ENCODE measurements around the gene IZUMO1.

IZUMO1 gene

DNA sequence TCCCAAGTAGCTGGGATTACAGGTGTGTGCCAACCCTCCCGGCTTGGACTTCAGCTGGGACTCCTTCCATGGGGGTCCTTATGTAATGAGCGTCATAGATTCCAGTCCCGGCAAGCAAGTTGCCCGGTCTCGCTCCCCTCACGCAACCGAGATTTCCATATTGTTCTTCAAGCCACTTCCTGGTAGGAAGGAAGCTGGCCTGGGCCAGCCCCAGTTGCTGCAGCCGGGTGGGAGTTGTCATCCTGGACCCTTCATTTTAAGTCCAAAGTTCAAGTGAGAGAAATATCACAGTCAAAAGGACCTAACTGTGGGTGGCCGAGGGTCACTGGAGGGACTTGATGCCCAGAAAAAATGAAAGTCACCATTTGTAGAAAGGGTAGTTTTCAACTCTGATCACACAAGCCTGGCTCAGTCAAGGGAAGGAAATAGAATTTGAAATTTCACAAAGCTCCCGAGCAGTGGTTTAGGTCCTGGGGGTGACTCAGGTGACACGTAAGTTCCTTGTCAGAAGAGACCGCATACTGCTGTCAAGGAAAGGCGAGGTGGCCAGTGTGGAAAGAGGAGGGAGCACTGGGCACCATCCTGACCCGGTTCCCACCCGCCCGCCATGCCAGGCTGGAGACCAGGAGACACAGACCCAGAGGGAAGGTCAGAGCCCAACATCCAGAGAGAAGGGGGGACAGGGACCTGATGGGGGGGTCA, 13.9 kb upstream of the IZUMO1 start:
- H3K36me3 ChIP-seq (ENCODE audit: control insufficient read depth, insufficient read depth, low read length), result no peaks in the 10 kb centered on the region
- no peak for TF ChIP-seq CTCF (IDR thresholded peaks at IDR 0.05; ENCODE audit: insufficient read depth, low read length, poor library complexity, severe bottlenecking)
- H3K27me3 ChIP-seq (replicated peaks; ENCODE audit: control insufficient read depth, insufficient read depth, low read length), result no peaks in the 10 kb centered on the region
- H3K4me3 ChIP-seq (replicated peaks; ENCODE audit: low read depth, low read length), result no peak overlapping the region
- no peak for DNase-seq (ENCODE audit: extremely low read depth, insufficient read length)

- no peak for DNase-seq (ENCODE audit: extremely low read depth, insufficient read length)
- TF ChIP-seq CTCF (IDR thresholded peaks at IDR 0.05; ENCODE audit: insufficient read depth, low read length, poor library complexity, severe bottlenecking), result no peak
- Histone ChIP-seq H3K4me3 (replicated peaks; ENCODE audit: low read depth, low read length) (no peak overlapping the region), H3K36me3 (ENCODE audit: control insufficient read depth, insufficient read depth, low read length) (no peaks in the 10 kb centered on the region), H3K27me3 (replicated peaks; ENCODE audit: control insufficient read depth, insufficient read depth, low read length) (no peaks in the 10 kb centered on the region; the same call in 1 of the 2 replicates)
Measured at GRCh38 chr19:48757741-48758144, 11.0 kb upstream of the IZUMO1 start.

GRCh38 chr19:48757089-48757675, 10.5 kb upstream of the IZUMO1 start:
- DNase-seq (ENCODE audit: extremely low read depth, insufficient read length), result no peak
- Histone ChIP-seq H3K4me3 (replicated peaks; ENCODE audit: low read depth, low read length) (no peak overlapping the region), H3K27me3 (replicated peaks; ENCODE audit: control insufficient read depth, insufficient read depth, low read length) (no peaks in the 10 kb centered on the region; the same call in 1 of the 2 replicates), H3K36me3 (ENCODE audit: control insufficient read depth, insufficient read depth, low read length) (no peaks in the 10 kb centered on the region)
- no peak for TF ChIP-seq CTCF (IDR thresholded peaks at IDR 0.05; ENCODE audit: insufficient read depth, low read length, poor library complexity, severe bottlenecking)

DNA sequence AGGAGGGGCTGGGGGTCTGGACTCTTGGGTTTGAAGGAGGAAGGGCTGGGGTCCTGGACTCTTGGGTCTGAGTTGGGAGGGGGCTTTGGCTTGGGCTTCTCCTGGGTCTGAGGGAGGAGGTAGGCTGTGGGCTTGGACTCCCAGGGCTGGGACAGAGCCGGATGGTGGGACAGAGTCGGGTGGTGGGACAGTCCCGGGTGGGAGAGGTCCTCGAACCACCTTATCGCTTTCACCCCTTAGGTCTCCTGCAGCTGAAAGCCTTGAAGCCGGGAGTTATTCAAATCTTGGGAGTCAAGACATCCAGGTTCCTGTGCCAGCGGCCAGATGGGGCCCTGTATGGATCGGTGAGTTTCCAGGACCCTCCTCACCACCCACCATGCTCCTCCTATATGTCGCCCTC, 10.0 kb upstream of the IZUMO1 start:
- Histone ChIP-seq H3K4me3 (replicated peaks; ENCODE audit: low read depth, low read length) (no peak overlapping the region), H3K36me3 (ENCODE audit: control insufficient read depth, insufficient read depth, low read length) (no peaks in the 10 kb centered on the region), H3K27me3 (replicated peaks; ENCODE audit: control insufficient read depth, insufficient read depth, low read length) (no peaks in the 10 kb centered on the region; the same call in 1 of the 2 replicates)
- no peak for TF ChIP-seq CTCF (IDR thresholded peaks at IDR 0.05; ENCODE audit: insufficient read depth, low read length, poor library complexity, severe bottlenecking)
- no peak for DNase-seq (ENCODE audit: extremely low read depth, insufficient read length)

- Histone ChIP-seq H3K4me3 (replicated peaks; ENCODE audit: low read depth, low read length) (no peak overlapping the region), H3K36me3 (ENCODE audit: control insufficient read depth, insufficient read depth, low read length) (no peaks in the 10 kb centered on the region), H3K27me3 (replicated peaks; ENCODE audit: control insufficient read depth, insufficient read depth, low read length) (no peaks in the 10 kb centered on the region; the same call in 1 of the 2 replicates)
- DNase-seq (ENCODE audit: extremely low read depth, insufficient read length), result no peak
- TF ChIP-seq CTCF (IDR thresholded peaks at IDR 0.05; ENCODE audit: insufficient read depth, low read length, poor library complexity, severe bottlenecking), result no peak
Measured at GRCh38 chr19:48756212-48756611, 9.5 kb upstream of the IZUMO1 start.
